Heart left ventricle (tissue), 13 donors: Measurements from ENCODE around the gene SLC5A4.

ENCODE experiments used
- POLR2A ChIP-seq, 2 donors: fragments of 450-650 bp; IDR thresholded peaks; one replicate each; pipeline ENCODE4 v1.6.1; 2017; ENCODE audit warnings: antibody characterized with exemption in 2 of 2, mild to moderate bottlenecking in 2 of 2, moderate library complexity in 2 of 2
- TF ChIP-seq, protein P1 (sequence below), 12 donors: fragments of 200-600 bp; sonication (generic) in 4 of 12; IDR thresholded peaks; one replicate each; pipeline versions ENCODE4 v1.5.0 to v1.8.0; 2018 to 2022; ENCODE audit warnings: antibody characterized with exemption in 12 of 12, mild to moderate bottlenecking in 5 of 12
- donor health status: ischemic (EF 13 %, LVEDD 7.1; RV severe dilation, severe dysfunction).
- donor health status: DM: no; HTN: yes; CAD: no.
- donor health status: DM: no; HTN: no; CAD: no.
- donor health status: ischemic (EF 25% LVEDD 6.9; RV normal size, moderate dysfunction).
- donor health status: ischemic (EF 25% LVEDD 5.7; RV mildly dilated, moderate dysfunction).
- donor health status: ischemic (EF 35%, LVEDD 5.7; RV mildly dilated, moderate dysfunction).
- donor health status: nonischemic (EF 11% LVEDD 7.7; RV severe dilation, severe dysfunction).
- donor health status: DM: yes; HTN: yes; CAD: no.
- donor health status: PGD.
- donor health status: ischemic (EF 29% LVEDD 5.4; RV normal size, mild dysfunction).
- donor health status: nonischemic (EF 23%, LVEDD 6.1; RV moderate dilation, normal function).

DNA sequence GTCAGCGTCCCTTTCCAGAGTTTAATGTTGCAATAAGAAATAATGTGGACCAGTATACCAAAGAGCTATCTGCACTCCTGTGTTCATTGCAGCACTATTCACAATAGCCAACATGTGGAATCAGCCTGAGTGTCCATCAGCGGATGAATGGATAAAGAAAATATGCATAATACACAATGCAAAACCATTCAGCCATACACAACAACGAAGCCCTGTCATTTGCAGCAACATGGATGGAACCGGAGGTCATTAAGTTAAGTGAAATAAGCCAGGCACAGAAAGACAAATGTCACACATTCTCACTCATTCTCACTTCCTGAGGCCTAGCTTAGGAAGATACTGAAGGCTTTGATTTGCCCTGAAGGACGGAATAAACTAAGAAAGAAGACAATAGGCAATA lies 22.1 kb downstream of the SLC5A4 start:
- TF ChIP-seq, protein P1, sequence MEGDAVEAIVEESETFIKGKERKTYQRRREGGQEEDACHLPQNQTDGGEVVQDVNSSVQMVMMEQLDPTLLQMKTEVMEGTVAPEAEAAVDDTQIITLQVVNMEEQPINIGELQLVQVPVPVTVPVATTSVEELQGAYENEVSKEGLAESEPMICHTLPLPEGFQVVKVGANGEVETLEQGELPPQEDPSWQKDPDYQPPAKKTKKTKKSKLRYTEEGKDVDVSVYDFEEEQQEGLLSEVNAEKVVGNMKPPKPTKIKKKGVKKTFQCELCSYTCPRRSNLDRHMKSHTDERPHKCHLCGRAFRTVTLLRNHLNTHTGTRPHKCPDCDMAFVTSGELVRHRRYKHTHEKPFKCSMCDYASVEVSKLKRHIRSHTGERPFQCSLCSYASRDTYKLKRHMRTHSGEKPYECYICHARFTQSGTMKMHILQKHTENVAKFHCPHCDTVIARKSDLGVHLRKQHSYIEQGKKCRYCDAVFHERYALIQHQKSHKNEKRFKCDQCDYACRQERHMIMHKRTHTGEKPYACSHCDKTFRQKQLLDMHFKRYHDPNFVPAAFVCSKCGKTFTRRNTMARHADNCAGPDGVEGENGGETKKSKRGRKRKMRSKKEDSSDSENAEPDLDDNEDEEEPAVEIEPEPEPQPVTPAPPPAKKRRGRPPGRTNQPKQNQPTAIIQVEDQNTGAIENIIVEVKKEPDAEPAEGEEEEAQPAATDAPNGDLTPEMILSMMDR (IDR thresholded peaks at IDR 0.05) = no peak
- TF ChIP-seq POLR2A (IDR thresholded peaks at IDR 0.05) = no peak
